Activated CD4-positive, alpha-beta memory T cell treated with anti-CD3 and anti-CD28 coated beads for 36 hours (primary cell): ENCODE data around the gene CORO6. TPM values are rescaled to one million over a fixed set of nuclear protein-coding genes. Genes with fewer than 3 reads are reported as not detected.

Source experiments
- CTCF ChIA-PET: fragments of 350-600 bp; sonication (Branson Sonifier 250); formaldehyde crosslinking; loops from one replicate; lab custom pipeline; 2021; ENCODE audit warnings: antibody characterized with exemption, inconsistent platforms; lab: Charles Lee
- POLR2A ChIA-PET: fragments of 350-600 bp; sonication (Branson Sonifier 250); formaldehyde crosslinking; loops from one replicate; lab custom pipeline; 2021; ENCODE audit warnings: antibody characterized with exemption; lab: Charles Lee
- DNase-seq: peaks from one replicate; pipeline ENCODE4 v3.0.0-alpha.2; 2020
- H3K27ac Mint-ChIP-seq: one replicate; pipeline ENCODE4 v1.8.0; 2021; ENCODE audit warnings: mixed read lengths
- H3K27me3 Mint-ChIP-seq: one replicate; pipeline ENCODE4 v1.8.0; 2021; ENCODE audit warnings: mixed read lengths
- H3K36me3 Mint-ChIP-seq: one replicate; pipeline ENCODE4 v1.8.0; 2021; ENCODE audit warnings: mixed read lengths
- H3K4me1 Mint-ChIP-seq: one replicate; pipeline ENCODE4 v1.8.0; 2021; ENCODE audit warnings: low read depth, mixed read lengths
- H3K4me3 Mint-ChIP-seq: one replicate; pipeline ENCODE4 v1.8.0; 2021; ENCODE audit warnings: mild to moderate bottlenecking, mixed read lengths
- H3K9me3 Mint-ChIP-seq: one replicate; pipeline ENCODE4 v1.8.0; 2021; ENCODE audit warnings: mixed read lengths
- intact Hi-C: fragments of 100-400 bp; cut with micrococcal nuclease; formaldehyde crosslinking; loops from one replicate; pipeline ENCODE4 v1.15.1; 2023
- total RNA-seq, 2 experiments: library from RNA; stranded (reverse); gene quantifications; one replicate each; pipeline ENCODE4 v1.2.3, GENCODE V29; 2021

Gene CORO6
- total RNA-seq, 2 experiments from 2014 or later, result 21.3 to 22.1 TPM

DNA sequence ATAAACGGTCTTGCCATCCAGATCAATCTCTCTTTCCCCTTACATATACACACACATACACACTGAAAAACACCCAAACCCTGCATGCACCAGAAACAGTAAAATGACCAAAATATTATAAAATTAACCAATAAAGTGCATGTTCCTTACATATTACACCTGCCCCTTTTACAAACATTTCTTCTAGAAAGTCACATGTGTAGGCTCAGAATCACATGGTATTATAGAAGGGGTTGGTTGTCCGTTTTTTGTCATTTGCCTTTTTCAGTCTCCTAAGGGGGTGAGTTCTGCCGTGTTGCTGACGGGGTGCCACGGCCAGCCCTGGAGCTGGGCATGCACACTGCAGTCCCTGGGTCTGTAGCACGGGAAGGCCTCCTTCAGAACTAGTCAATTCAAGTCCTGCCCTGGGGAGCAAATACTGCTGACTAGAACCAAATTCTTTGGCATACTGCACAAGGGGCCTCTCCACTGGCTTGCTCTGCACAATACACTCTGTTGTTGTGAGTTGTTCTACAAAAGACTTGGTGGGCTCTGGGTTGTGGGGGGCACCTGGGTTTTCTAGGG, 8.0 kb upstream of the CORO6 start:
- H3K27me3 Mint-ChIP-seq, result no peaks in the 10 kb centered on the region
- no peak for DNase-seq
- H3K4me1 Mint-ChIP-seq, result peaks cover 39% of the 10 kb centered on the region
- no peak overlapping the region for H3K4me3 Mint-ChIP-seq
- H3K27ac Mint-ChIP-seq, result no peak overlapping the region
- ChIA-PET POLR2A (no interaction called here), CTCF (interaction anchor here (3.2 kb wide), 1 partner anchor 13 kb away, joined by 19 read pairs; no protein-coding TSS in a partner anchor)
- H3K36me3 Mint-ChIP-seq, result peaks cover 24% of the 10 kb centered on the region
- intact Hi-C loops, result no loop called here
- H3K9me3 Mint-ChIP-seq, result no peaks in the 10 kb centered on the region

DNA sequence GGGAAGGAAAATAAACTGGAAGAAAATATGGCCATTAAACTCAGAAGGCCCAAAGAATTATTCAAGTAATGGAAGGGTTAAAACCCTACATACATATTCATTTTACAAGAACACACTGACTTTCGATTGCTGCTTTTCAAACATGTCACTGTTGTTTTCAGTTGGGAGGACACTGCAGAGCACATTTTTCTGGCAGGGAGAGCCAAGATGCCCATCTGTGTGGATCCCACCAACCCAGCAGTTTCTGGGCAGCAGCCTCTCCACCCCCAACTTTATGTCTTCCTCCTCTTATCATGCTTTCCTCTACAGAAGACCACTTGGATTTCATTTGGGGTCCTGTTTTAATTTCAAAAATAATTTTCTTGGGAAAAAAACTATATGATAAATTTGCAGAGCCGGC, 7.1 kb upstream of the CORO6 start:
- Mint-ChIP-seq H3K27ac (peak overlapping the region; percentile 74), H3K4me3 (no peak overlapping the region), H3K9me3 (no peaks in the 10 kb centered on the region), H3K4me1 (peaks cover 47% of the 10 kb centered on the region), H3K27me3 (no peaks in the 10 kb centered on the region), H3K36me3 (peaks cover 22% of the 10 kb centered on the region)
- no peak for DNase-seq
- ChIA-PET POLR2A (no interaction called here), CTCF (interaction anchor here (2.2 to 3.2 kb wide), 2 partner anchors 10 to 12 kb away, joined by 5 to 19 read pairs; no protein-coding TSS in a partner anchor)
- intact Hi-C loops, result loop anchor here (10.0 kb wide), 1 partner anchor 465 kb away; no protein-coding TSS in a partner anchor

DNA sequence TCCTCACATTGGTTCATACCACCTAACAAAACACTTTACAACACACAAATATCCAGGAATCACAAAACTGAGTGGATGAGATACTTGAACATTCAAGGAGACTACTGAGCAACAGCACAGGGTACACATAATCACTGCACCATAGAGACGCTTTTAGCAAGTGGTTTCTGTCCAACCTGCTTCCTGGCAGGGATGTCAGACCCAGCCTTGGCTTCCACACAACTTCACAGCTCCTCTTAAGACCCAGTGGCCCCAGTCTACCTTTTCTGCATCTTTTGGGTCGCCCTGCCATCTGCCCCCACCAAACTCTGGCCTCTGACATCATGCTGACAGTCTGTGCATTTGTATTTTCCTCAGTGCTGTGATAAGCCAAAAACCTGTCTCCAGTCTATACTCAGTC, 5.9 kb upstream of the CORO6 start:
- Mint-ChIP-seq H3K27me3 (no peaks in the 10 kb centered on the region), H3K4me1 (peaks cover 59% of the 10 kb centered on the region)
- intact Hi-C loops, result loop anchor here (10.0 kb wide), 1 partner anchor 466 kb away; no protein-coding TSS in a partner anchor

DNA sequence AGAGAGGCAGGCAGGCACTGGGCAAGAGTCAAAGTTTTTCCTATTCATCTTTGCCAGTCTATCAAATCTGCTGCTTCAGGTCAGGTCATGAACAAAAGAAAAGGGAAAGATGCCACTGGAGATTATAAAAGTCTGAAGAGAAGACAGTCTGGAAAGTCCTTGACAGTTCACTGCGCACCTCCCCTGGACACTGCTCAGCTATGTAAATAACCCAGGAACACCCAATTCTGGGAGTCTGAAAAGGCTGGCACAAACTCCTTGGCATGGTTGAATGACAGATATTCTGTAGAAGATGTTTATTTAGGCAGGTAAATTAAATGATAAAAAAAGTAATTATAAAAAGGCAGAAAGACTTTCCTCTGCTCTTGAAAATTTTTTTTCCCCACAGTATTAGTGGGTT, 5.2 kb upstream of the CORO6 start:
- Mint-ChIP-seq H3K4me1 (peaks cover 66% of the 10 kb centered on the region), H3K36me3 (peaks cover 16% of the 10 kb centered on the region), H3K27ac (no peak overlapping the region), H3K4me3 (no peak overlapping the region), H3K27me3 (no peaks in the 10 kb centered on the region), H3K9me3 (no peaks in the 10 kb centered on the region)
- CTCF ChIA-PET, result interaction anchor here (1.9 to 2.2 kb wide), 2 partner anchors 11 to 12 kb away, joined by 5 to 6 read pairs; no protein-coding TSS in a partner anchor
- no peak for DNase-seq
- intact Hi-C loops, result loop anchor here (10.0 kb wide), 1 partner anchor 467 kb away; no protein-coding TSS in a partner anchor
- POLR2A ChIA-PET, result no interaction called here

More for the DNA sequence above, 5.9 kb upstream of the CORO6 start:
- Mint-ChIP-seq H3K4me3 (no peak overlapping the region), H3K36me3 (peaks cover 17% of the 10 kb centered on the region), H3K27ac (peak overlapping the region; percentile 74), H3K9me3 (no peaks in the 10 kb centered on the region)
- CTCF ChIA-PET, result interaction anchor here (1.4 to 2.2 kb wide), 3 partner anchors 11 to 12 kb away, joined by 5 to 6 read pairs (median 6); no protein-coding TSS in a partner anchor
- POLR2A ChIA-PET, result interaction anchor here (0.6 kb wide), 1 partner anchor 247 kb away, joined by 3 read pairs; no protein-coding TSS in a partner anchor
- no peak for DNase-seq

DNA sequence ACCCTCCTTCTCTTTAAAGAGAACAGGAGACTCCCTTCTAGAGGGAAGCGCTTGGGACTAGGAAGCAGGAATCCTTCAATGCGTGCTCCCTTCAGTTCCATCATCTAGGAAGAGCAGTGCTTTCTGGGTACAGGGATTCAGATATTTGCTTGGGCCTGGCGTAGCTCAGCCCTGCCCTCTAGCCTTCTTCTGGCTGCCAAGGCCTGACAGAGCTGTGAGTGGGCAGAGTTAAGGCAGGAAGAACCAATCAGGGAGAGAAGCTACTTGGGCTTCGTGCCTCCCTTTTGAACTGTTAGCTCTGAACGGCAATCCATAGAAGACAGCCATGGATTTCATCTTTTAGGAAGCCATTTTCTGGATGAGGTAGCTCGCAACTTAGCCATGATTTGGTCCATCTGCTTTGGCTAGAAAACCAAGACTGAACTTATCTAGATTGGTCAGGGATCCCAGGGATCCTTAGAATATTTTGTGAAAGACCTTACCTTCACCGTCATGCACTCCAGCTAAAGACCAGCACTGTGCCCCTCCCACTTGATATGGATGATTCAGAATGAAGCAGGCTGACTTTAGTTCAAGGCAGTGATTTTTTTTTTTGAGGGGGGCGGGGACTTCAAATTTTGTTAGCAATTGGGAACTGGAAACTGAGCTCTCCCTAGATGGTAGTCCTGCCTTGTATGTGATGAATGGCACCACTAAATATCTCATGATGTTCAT, 2.5 kb upstream of the CORO6 start:
- Mint-ChIP-seq H3K4me3 (no peak overlapping the region), H3K4me1 (peaks cover 78% of the 10 kb centered on the region), H3K27me3 (no peaks in the 10 kb centered on the region), H3K9me3 (no peaks in the 10 kb centered on the region), H3K27ac (peak overlapping the region; percentile 85), H3K36me3 (no peaks in the 10 kb centered on the region)
- intact Hi-C loops, result loop anchor here (2.0 to 10.0 kb wide), 4 partner anchors 40 to 470 kb away; partner anchors contain the start of gene SSH2
- POLR2A ChIA-PET, result interaction anchor here (0.5 to 1.8 kb wide), 4 partner anchors 9 to 119 kb away, joined by 3 to 5 read pairs (median 3); no protein-coding TSS in a partner anchor
- DNase-seq, result no peak
- CTCF ChIA-PET, result interaction anchor here (0.8 to 2.8 kb wide), 9 partner anchors 9 to 306 kb away, joined by 3 to 19 read pairs (median 3); partner anchors contain the start of gene SSH2

DNA sequence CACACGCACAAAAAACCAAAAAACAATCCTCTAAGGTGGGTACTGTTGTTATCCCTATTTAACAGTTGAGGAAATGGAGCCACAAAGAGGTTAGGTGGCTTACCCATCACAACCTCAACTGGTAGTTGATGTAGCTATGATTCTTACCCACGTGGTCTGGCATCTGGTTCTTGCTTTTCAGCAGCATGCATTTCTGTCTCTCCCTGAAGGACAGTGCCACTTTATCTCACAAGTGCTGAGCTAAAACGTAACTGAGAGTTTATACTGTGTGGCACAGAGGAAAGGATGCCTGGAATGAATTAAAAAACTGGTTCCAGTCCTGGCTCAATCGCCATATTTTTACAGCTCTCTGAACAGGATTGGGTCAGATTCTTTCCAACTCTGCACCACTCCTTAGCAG, 1.9 kb upstream of the CORO6 start:
- intact Hi-C loops, result loop anchor here (1.0 to 10.0 kb wide), 6 partner anchors 9 to 487 kb away; partner anchors contain the start of gene SSH2
- H3K27ac Mint-ChIP-seq, result peak overlapping the region; percentile 85
- H3K27me3 Mint-ChIP-seq, result no peaks in the 10 kb centered on the region
- no peaks in the 10 kb centered on the region for H3K36me3 Mint-ChIP-seq
- H3K9me3 Mint-ChIP-seq, result no peaks in the 10 kb centered on the region
- no peak overlapping the region for H3K4me3 Mint-ChIP-seq
- H3K4me1 Mint-ChIP-seq, result peaks cover 72% of the 10 kb centered on the region
- peak; percentile 57 for DNase-seq
- POLR2A ChIA-PET, result interaction anchor here (0.7 to 1.8 kb wide), 3 partner anchors 9 to 68 kb away, joined by 3 to 5 read pairs (median 3); no protein-coding TSS in a partner anchor
- CTCF ChIA-PET, result interaction anchor here (0.8 to 2.8 kb wide), 9 partner anchors 8 to 306 kb away, joined by 3 to 19 read pairs (median 3); partner anchors contain the start of gene SSH2

DNA sequence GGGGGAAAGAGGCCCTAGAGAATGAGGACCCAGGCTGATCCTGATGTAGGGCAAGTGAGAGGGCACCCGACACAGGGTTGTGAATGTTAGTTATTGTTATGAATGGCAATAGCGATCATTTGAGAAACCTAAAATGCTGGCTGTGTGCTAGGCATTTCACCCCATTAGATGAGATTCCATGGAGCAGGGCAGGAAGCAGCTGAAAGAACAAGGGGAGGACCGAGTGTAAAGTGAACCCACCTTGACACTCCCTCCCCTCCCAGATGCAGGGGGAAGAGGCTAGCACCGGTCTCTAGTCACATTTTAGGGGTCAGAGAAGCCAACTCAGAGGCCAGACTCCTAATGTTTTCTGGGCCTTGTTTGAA, 553 bp upstream of the CORO6 start:
- Mint-ChIP-seq H3K36me3 (no peaks in the 10 kb centered on the region), H3K9me3 (no peaks in the 10 kb centered on the region), H3K27ac (peak overlapping the region; percentile 85), H3K27me3 (no peaks in the 10 kb centered on the region), H3K4me1 (peaks cover 64% of the 10 kb centered on the region), H3K4me3 (peak overlapping the region; percentile 78)
- ChIA-PET POLR2A (interaction anchor here (1.0 to 1.5 kb wide), 2 partner anchors 56 to 137 kb away, joined by 3 to 6 read pairs; partner anchors contain the start of gene ABHD15), CTCF (interaction anchor here (1.0 to 2.8 kb wide), 5 partner anchors 8 to 156 kb away, joined by 3 to 19 read pairs (median 6); no protein-coding TSS in a partner anchor)
- intact Hi-C loops, result loop anchor here (5.0 to 10.0 kb wide), 2 partner anchors 472 to 486 kb away; no protein-coding TSS in a partner anchor
- no peak for DNase-seq

DNA sequence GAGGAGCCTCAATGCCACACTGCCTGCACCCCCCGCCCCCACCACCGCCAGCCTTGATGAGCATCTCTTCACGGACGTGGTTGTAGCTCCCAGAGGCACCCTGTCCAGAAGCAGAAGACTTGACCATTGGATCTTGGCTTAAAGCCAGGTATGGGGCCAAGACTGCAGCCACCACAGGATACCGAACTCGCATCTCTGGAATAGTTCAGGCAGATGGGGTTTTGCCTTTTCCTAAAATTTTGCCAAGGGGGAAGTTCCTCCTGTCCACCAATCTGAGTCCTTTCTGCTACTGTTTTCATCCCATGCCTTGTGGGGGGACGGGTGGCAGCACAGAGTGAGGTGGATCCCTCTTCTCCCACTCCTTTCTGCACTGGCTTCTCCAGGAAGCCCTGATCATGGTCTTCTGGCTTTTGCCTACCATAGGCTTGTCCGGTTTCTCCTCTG, 939 bp downstream of the CORO6 start:
- no peak for DNase-seq
- ChIA-PET CTCF (interaction anchor here (0.6 to 1.4 kb wide), 5 partner anchors 18 to 180 kb away, joined by 3 to 6 read pairs (median 3); no protein-coding TSS in a partner anchor), POLR2A (no interaction called here)
- H3K36me3 Mint-ChIP-seq, result no peaks in the 10 kb centered on the region
- H3K9me3 Mint-ChIP-seq, result no peaks in the 10 kb centered on the region
- intact Hi-C loops, result loop anchor here (5.0 to 10.0 kb wide), 2 partner anchors 473 to 484 kb away; no protein-coding TSS in a partner anchor
- no peak overlapping the region for H3K27ac Mint-ChIP-seq
- no peaks in the 10 kb centered on the region for H3K27me3 Mint-ChIP-seq
- peak overlapping the region; percentile 78 for H3K4me3 Mint-ChIP-seq
- H3K4me1 Mint-ChIP-seq, result peaks cover 61% of the 10 kb centered on the region

DNA sequence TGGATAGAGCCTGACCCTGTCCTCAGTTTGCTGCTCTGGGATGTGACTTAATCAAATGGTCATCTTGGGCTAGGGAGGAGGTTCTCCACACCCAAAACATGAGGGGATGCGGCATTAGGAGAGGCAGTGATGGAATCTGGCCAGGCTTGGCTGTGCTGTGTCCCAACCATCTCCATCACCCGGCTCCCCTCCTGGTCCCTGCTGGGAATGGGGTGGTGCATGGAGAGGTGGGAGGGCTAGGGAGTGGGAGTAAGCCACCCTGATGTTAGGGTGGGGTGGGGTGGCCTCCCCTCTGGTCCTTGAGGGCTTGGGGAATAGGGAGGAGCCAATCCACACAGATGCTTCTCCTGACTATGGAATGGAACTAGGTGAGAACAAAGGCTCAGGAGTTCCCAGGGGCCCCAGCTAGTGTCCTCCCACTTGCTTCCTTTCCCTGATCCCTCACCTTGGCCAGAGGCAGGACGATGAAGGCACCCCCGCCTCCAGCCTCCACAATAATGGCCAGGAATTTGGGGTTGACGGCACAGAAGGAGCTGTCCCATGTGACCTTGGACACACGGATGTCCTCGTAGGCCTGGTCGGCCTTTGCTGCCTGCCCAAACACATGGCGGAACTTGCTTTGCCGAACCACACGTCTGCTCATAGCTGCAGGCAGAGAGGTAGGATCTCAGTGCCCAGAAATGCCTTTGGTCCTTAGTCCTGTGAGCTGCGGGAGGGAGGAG, 1.8 kb downstream of the CORO6 start:
- Mint-ChIP-seq H3K4me3 (peak overlapping the region; percentile 78), H3K36me3 (no peaks in the 10 kb centered on the region), H3K27me3 (no peaks in the 10 kb centered on the region), H3K27ac (no peak overlapping the region), H3K4me1 (peaks cover 65% of the 10 kb centered on the region), H3K9me3 (no peaks in the 10 kb centered on the region)
- CTCF ChIA-PET, result interaction anchor here (0.6 to 1.4 kb wide), 5 partner anchors 19 to 181 kb away, joined by 3 to 6 read pairs (median 3); no protein-coding TSS in a partner anchor
- intact Hi-C loops, result loop anchor here (5.0 to 10.0 kb wide), 2 partner anchors 474 to 484 kb away; no protein-coding TSS in a partner anchor
- no peak for DNase-seq
- POLR2A ChIA-PET, result no interaction called here

DNA sequence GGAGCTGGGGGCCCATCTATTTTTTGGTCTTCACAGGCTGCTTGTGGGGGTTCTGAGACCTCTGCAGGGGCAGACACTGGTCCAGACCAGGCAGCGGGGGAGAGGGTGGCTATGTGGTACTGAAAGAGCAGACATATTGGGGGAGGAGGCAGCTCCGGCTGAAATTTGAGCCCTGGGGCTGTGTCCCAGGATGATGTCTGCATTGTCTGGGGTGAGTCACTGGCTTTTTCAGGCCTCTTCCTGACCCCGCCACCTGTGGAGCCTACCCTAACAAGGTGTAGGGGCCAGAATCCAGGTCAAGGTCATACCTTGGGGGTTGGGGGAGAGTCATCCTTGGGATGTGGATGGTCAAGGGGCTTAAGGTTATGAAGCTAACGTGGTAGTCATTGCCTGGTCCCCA, 2.4 kb downstream of the CORO6 start:
- Mint-ChIP-seq H3K4me1 (peaks cover 64% of the 10 kb centered on the region), H3K4me3 (no peak overlapping the region), H3K9me3 (no peaks in the 10 kb centered on the region), H3K27ac (no peak overlapping the region), H3K27me3 (peaks cover 1% of the 10 kb centered on the region), H3K36me3 (no peaks in the 10 kb centered on the region)
- POLR2A ChIA-PET, result no interaction called here
- intact Hi-C loops, result loop anchor here (5.0 to 10.0 kb wide), 2 partner anchors 475 to 483 kb away; no protein-coding TSS in a partner anchor
- CTCF ChIA-PET, result interaction anchor here (0.9 to 5.9 kb wide), 4 partner anchors 19 to 158 kb away, joined by 3 to 73 read pairs (median 4); no protein-coding TSS in a partner anchor
- no peak for DNase-seq
